Measurements from ENCODE around the gene KREMEN2.

KREMEN2 gene

GRCh38 chr16:3007059-3007956, 43.2 kb downstream of the KREMEN2 start:
- DNase-seq = no peak

DNA sequence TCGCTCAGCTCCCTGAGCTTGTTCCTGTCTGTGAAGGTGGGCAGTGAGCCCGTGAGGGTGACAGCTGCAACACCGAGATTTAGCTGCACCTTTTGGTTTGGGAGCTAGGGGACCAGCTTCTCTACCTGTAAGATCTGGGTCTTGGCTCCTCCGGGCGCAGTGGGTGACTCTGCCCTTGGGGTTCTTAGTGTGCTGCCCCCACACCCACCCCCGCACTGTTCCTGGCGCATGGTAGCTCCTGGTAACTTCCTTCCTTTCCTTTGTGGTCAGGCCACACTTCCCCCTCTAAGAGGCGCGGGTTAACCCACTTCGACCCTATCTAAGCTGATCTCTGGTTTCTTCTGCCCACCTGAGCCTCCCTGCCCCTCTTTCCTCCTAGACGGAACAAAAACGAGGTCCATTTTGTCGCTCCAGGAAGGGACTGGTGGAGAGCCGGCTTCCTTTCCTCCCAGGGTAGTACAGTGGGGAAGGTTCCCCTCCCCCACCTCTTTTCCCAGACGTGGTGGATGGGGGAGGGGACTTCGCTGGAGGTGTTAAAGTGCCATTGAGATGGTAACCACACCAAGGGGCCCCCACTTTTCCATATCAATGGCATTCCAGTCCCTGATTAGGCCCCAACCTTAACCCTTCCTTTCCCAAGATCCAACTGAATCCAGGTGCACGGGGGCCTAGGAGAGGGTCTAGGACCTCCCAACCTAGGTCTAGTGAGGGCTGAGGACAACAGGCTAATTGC, 44.0 kb downstream of the KREMEN2 start:
- DNase-seq = no peak

- DNase-seq = no peak
Measured at GRCh38 chr16:3008690-3009037, 44.6 kb downstream of the KREMEN2 start.

DNA sequence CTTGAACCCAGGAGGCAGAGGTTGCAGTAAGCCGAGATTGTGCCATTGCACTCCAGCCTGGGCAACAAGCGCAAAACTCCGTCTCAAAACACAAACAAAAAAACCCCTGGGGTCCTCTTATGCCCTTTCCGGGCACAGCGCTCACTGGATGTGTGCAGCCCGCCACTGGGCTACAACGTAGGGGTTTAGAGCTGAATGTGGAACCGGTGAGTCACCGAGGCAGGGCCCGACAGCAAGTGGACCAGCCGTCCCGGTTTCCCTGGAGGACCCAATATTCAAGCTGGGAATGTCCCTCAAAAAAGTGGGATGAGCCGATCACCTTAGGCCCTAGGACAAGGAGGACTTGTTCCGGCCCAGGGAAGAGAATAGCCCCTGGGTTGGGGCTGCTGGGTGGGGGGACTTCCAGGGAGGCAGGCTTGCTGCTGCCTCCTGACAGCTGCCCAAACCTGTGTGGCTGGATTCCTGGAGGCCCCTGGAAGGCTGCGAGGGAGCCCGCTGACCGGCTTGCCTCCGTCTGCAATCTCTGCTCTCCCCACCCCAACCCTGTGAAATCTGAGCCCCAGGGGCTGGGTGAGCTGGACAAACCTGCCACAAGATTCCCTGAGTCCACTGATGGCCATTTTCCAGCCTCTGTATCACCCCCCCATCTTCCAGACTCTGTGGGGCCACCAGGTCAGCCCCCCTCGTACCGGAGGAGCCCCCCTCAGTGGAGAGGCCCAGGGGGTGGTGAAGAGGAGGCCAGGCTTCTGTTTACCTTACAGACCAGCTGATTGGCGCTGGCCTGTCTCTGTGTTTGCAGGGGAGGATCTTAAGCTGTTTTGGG, 45.7 kb downstream of the KREMEN2 start:
- no peak for DNase-seq

DNA sequence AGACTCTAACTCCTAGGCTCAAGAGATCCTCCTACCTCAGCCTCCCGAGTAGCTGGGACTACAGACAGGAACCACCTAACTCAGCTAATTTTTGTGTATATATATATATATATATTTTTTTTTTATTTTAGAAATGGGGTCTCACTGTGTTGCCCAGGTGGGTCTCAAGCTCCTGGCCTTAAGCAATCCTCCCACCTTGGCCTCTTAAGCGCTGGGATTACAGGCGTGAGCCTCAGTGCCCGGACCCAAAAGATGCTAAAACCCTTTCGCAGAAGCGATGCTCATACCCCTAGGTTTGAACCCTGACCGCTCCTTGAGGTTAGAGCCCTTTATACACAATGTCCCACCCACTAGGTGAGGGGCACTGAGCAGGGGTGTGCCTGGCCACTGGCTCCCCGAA, 46.4 kb downstream of the KREMEN2 start:
- DNase-seq = no peak

- peak; percentile 22 for DNase-seq
Measured at GRCh38 chr16:3012246-3012645, 48.2 kb downstream of the KREMEN2 start.

- no peak for DNase-seq
Measured at GRCh38 chr16:3012828-3013420, 48.8 kb downstream of the KREMEN2 start, which contains the start of gene CLDN9. CLDN9 (plus strand) TSS chr16:3012923; CDS start chr16:3013363, 440 bp downstream.

- DNase-seq = no peak
Measured at GRCh38 chr16:3013491-3013951, 49.4 kb downstream of the KREMEN2 start.

DNA sequence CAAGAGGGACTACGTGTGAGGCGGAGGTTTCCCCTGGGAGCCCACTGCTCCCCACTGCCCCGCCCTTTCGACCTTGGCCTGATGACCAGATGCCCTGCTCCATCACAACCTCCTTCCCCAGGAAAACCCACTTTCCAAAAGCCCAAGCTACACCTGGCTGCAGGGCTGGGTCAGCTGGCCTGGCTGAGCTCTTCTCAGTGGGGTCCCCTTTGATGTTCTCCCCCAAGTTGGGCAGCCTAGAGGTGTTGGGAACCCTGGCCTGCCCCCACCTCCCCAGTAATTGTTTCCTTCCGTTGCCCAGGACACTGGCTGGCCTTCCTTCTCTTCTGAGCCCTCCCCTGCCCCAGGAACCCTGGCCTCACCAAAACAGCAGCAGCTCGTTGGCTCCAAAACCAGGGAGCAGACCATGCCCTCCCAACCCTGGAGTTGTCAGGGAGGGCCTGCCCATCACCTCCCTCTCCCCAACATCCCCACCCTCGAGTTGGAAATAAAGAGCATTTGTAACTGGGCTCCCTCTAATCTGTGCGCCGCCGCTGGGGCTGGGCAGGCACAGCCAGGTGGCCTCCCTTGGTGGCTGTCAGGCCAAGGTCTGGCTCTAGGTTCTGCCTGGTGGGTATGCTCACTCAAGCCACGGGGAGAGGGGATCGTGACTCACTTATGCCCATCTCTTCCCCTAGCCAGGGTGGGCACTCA, 50.1 kb downstream of the KREMEN2 start:
- DNase-seq = no peak

DNA sequence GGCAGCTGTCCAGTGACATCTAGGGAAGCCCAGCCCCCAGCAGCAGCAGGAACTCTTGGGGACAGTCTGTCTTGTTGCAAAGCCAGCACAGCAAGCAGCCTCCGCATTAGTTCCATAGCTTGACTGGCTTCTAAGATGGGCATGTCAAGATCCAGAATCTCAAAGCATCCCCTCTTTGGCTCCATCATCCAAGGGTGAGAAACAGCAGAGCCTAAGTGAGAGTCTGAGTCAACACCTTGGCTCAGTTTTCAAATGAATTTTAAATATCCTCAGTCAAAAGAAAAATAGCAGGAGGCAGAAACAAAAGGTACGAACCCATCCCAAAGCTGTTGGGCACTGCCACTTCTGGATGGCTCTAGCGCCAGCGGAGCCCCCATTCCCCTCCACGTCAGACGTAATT, 50.9 kb downstream of the KREMEN2 start:
- DNase-seq = no peak

GRCh38 chr16:3015865-3016521, 51.9 kb downstream of the KREMEN2 start:
- no peak for DNase-seq

DNA sequence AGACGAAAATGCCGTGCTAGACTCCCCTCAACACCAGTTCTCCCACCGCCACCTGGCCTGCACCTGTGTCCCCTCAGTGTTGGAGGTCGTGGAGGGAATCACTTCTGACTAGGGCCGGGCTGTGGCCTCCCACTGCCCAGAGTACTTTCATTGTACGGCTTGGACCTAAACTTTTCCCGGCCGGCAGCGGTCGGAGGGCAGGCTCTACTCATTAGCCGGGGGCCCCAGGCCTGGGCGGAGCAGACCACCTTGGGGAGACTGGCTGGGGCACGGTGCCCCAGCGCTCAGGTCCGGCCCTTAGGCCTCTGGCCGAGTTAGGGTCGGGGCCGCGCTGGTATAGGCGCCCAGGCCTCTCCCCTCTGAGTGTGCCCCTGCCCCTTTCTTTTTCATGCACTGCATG, 53.3 kb downstream of the KREMEN2 start:
- no peak for DNase-seq

Data from NCI-H2029 treated with DMSO at 0.1 percent for 48 hours (cell line).